ENCODE data around the gene DNM3.
A peak's percentile ranks its signal among the peaks of the same experiment; 100 is the strongest.

Gene DNM3

GRCh38 chr1:172410027-172410426 lies 568.7 kb downstream of the DNM3 start:
- Histone ChIP-seq H3K27me3 (ENCODE audit: insufficient read depth, poor library complexity, severe bottlenecking) (no peaks in the 10 kb centered on the region), H3K4me1 (ENCODE audit: insufficient read depth, poor library complexity, severe bottlenecking) (peaks cover 8% of the 10 kb centered on the region), H3K27ac (ENCODE audit: poor library complexity, severe bottlenecking) (no peak overlapping the region), H3K9me3 (ENCODE audit: severe bottlenecking) (no peaks in the 10 kb centered on the region), H3K36me3 (ENCODE audit: low read depth) (no peaks in the 10 kb centered on the region), H3K4me3 (ENCODE audit: severe bottlenecking) (no peak overlapping the region)
- no peak for TF ChIP-seq CTCF (IDR thresholded peaks at IDR 0.05; ENCODE audit: poor library complexity, severe bottlenecking)
- no peak for DNase-seq (ENCODE audit: low spot score)
- ATAC-seq (ENCODE audit: low read depth) = no peak

- Histone ChIP-seq H3K27ac (ENCODE audit: poor library complexity, severe bottlenecking) (no peak overlapping the region), H3K4me3 (ENCODE audit: severe bottlenecking) (no peak overlapping the region), H3K36me3 (ENCODE audit: low read depth) (no peaks in the 10 kb centered on the region), H3K4me1 (ENCODE audit: insufficient read depth, poor library complexity, severe bottlenecking) (peaks cover 18% of the 10 kb centered on the region), H3K9me3 (ENCODE audit: severe bottlenecking) (no peaks in the 10 kb centered on the region), H3K27me3 (ENCODE audit: insufficient read depth, poor library complexity, severe bottlenecking) (no peaks in the 10 kb centered on the region)
- DNase-seq (ENCODE audit: low spot score) (no peak), ATAC-seq (ENCODE audit: low read depth) (no peak)
- no peak for TF ChIP-seq CTCF (IDR thresholded peaks at IDR 0.05; ENCODE audit: poor library complexity, severe bottlenecking)
Measured at GRCh38 chr1:172411791-172412338, 570.6 kb downstream of the DNM3 start.

GRCh38 chr1:172414331-172414730 lies 573.0 kb downstream of the DNM3 start:
- no peak for DNase-seq (ENCODE audit: low spot score)

GRCh38 chr1:172416496-172417035 lies 575.3 kb downstream of the DNM3 start:
- TF ChIP-seq CTCF (IDR thresholded peaks at IDR 0.05; ENCODE audit: poor library complexity, severe bottlenecking) = no peak
- peak overlapping the region; percentile 78 for H3K27ac ChIP-seq (ENCODE audit: poor library complexity, severe bottlenecking)
- no peaks in the 10 kb centered on the region for H3K9me3 ChIP-seq (ENCODE audit: severe bottlenecking)
- no peak overlapping the region for H3K4me3 ChIP-seq (ENCODE audit: severe bottlenecking)
- ATAC-seq (ENCODE audit: low read depth) (no peak), DNase-seq (ENCODE audit: low spot score) (no peak)
- H3K36me3 ChIP-seq (ENCODE audit: low read depth) = no peaks in the 10 kb centered on the region
- no peaks in the 10 kb centered on the region for H3K27me3 ChIP-seq (ENCODE audit: insufficient read depth, poor library complexity, severe bottlenecking)
- peaks cover 41% of the 10 kb centered on the region for H3K4me1 ChIP-seq (ENCODE audit: insufficient read depth, poor library complexity, severe bottlenecking)

More at GRCh38 chr1:172414331-172414730, 573.0 kb downstream of the DNM3 start:
- Histone ChIP-seq H3K4me1 (ENCODE audit: insufficient read depth, poor library complexity, severe bottlenecking) (peaks cover 41% of the 10 kb centered on the region), H3K9me3 (ENCODE audit: severe bottlenecking) (no peaks in the 10 kb centered on the region), H3K27ac (ENCODE audit: poor library complexity, severe bottlenecking) (peak overlapping the region; percentile 78), H3K36me3 (ENCODE audit: low read depth) (no peaks in the 10 kb centered on the region), H3K27me3 (ENCODE audit: insufficient read depth, poor library complexity, severe bottlenecking) (no peaks in the 10 kb centered on the region), H3K4me3 (ENCODE audit: severe bottlenecking) (no peak overlapping the region)
- peak; percentile 64 for ATAC-seq (ENCODE audit: low read depth)
- no peak for TF ChIP-seq CTCF (IDR thresholded peaks at IDR 0.05; ENCODE audit: poor library complexity, severe bottlenecking)

GRCh38 chr1:172417557-172417956 lies 576.3 kb downstream of the DNM3 start:
- Histone ChIP-seq H3K4me1 (ENCODE audit: insufficient read depth, poor library complexity, severe bottlenecking) (peaks cover 41% of the 10 kb centered on the region), H3K27me3 (ENCODE audit: insufficient read depth, poor library complexity, severe bottlenecking) (no peaks in the 10 kb centered on the region), H3K36me3 (ENCODE audit: low read depth) (no peaks in the 10 kb centered on the region), H3K4me3 (ENCODE audit: severe bottlenecking) (no peak overlapping the region), H3K9me3 (ENCODE audit: severe bottlenecking) (no peaks in the 10 kb centered on the region), H3K27ac (ENCODE audit: poor library complexity, severe bottlenecking) (peak overlapping the region; percentile 78)
- ATAC-seq (ENCODE audit: low read depth) (peak; percentile 81), DNase-seq (ENCODE audit: low spot score) (no peak)
- no peak for TF ChIP-seq CTCF (IDR thresholded peaks at IDR 0.05; ENCODE audit: poor library complexity, severe bottlenecking)
